HEK293 (cell line): ENCODE results near the gene TRH.
"Not testable (repeated sequence)": the region's sequence is repeated elsewhere in the genome, so short reads cannot be mapped to it uniquely, and the experiment has no call there.

Experiments
- CTCF ChIP-seq: fragments of 450-650 bp; formaldehyde crosslinking; IDR thresholded peaks from 2 replicates; pipeline ENCODE4 v1.5.1; 2016; ENCODE audit warnings: missing biosample characterization, missing genetic modification characterization
- MZF1 ChIP-seq: fragments of 450-650 bp; formaldehyde crosslinking; IDR thresholded peaks from 2 replicates; pipeline ENCODE4 v1.5.1; 2017; ENCODE audit warnings: missing biosample characterization, missing genetic modification characterization, borderline replicate concordance
- SP2 ChIP-seq: fragments of 450-650 bp; formaldehyde crosslinking; IDR thresholded peaks from 2 replicates; pipeline ENCODE4 v1.5.1; 2016; ENCODE audit warnings: missing biosample characterization, missing genetic modification characterization
- ZFP3 ChIP-seq: fragments of 450-650 bp; formaldehyde crosslinking; IDR thresholded peaks from 2 replicates; pipeline ENCODE4 v1.5.1; 2016; ENCODE audit warnings: low read depth, missing biosample characterization, missing genetic modification characterization
- ZNF362 ChIP-seq: fragments of 450-650 bp; formaldehyde crosslinking; IDR thresholded peaks from 2 replicates; pipeline ENCODE4 v1.5.1; 2016; ENCODE audit warnings: missing biosample characterization, missing genetic modification characterization
- ZNF621 ChIP-seq: fragments of 450-650 bp; formaldehyde crosslinking; IDR thresholded peaks from 2 replicates; pipeline ENCODE4 v1.5.1; 2017; ENCODE audit warnings: missing biosample characterization, missing genetic modification characterization

- TF ChIP-seq ZNF362 (tag by site-specific recombination); ZFP3 (tag by site-specific recombination); SP2 (tag by site-specific recombination); CTCF; ZNF621 (tag by site-specific recombination); MZF1 (tag by site-specific recombination): not testable (repeated sequence)
Observed at GRCh38 chr3:130017661-130018060, 43.1 kb downstream of the TRH start.
